IMR-90 (cell line): ENCODE results near the gene AJUBA.

Experiments
- BHLHE40 ChIP-seq: fragments of 150-350 bp; IDR thresholded peaks from 2 replicates; pipeline ENCODE4 v1.6.1; 2016; ENCODE audit warnings: mild to moderate bottlenecking, low read depth, low read length
- CEBPB ChIP-seq: IDR thresholded peaks from 2 replicates; pipeline ENCODE4 v1.6.1; 2012; ENCODE audit warnings: low read depth, low read length, improper control_type of control experiment
- FOS ChIP-seq: fragments of 150-350 bp; IDR thresholded peaks from 2 replicates; pipeline ENCODE4 v1.6.1; 2016; ENCODE audit warnings: low read depth, low read length
- MAFK ChIP-seq: IDR thresholded peaks from 2 replicates; pipeline ENCODE4 v1.6.1; 2012; ENCODE audit warnings: low read depth, low read length, improper control_type of control experiment
- MAZ ChIP-seq: IDR thresholded peaks from 2 replicates; pipeline ENCODE4 v1.6.1; 2012; ENCODE audit warnings: low read depth, mild to moderate bottlenecking, low read length, improper control_type of control experiment, moderate library complexity, borderline replicate concordance
- MXI1 ChIP-seq: IDR thresholded peaks from 2 replicates; pipeline ENCODE4 v1.6.1; 2012; ENCODE audit warnings: low read depth, mild to moderate bottlenecking, low read length, moderate library complexity, borderline replicate concordance
- NFE2L2 ChIP-seq: fragments of 150-350 bp; IDR thresholded peaks from 2 replicates; pipeline ENCODE4 v1.6.1; 2016; ENCODE audit warnings: low read depth, mild to moderate bottlenecking, low read length
- POLR2A ChIP-seq: IDR thresholded peaks from 2 replicates; pipeline ENCODE4 v1.6.1; 2012; ENCODE audit warnings: mild to moderate bottlenecking, low read depth, low read length
- RAD21 ChIP-seq: IDR thresholded peaks from 2 replicates; pipeline ENCODE4 v1.6.1; 2012; ENCODE audit warnings: low read length, improper control_type of control experiment
- RCOR1 ChIP-seq: IDR thresholded peaks from 2 replicates; pipeline ENCODE4 v1.6.1; 2012; ENCODE audit warnings: mild to moderate bottlenecking, low read length, improper control_type of control experiment; ENCODE audit not compliant: insufficient replicate concordance
- SMC3 ChIP-seq: fragments of 150-350 bp; IDR thresholded peaks from 2 replicates; pipeline ENCODE4 v1.6.1; 2016; ENCODE audit warnings: low read depth, mild to moderate bottlenecking, antibody characterized with exemption, low read length, moderate library complexity
- TF ChIP-seq, protein P1 (sequence below): conservative IDR thresholded peaks from 2 replicates; pipeline ENCODE4 v1.5.1; 2012; ENCODE audit warnings: mild to moderate bottlenecking, low read depth, low read length, improper control_type of control experiment
- TF ChIP-seq, protein P2 (sequence below): fragments of 150-350 bp; IDR thresholded peaks from 2 replicates; pipeline ENCODE4 v1.6.1; 2016; ENCODE audit warnings: low read depth, mild to moderate bottlenecking, low read length, moderate library complexity, borderline replicate concordance
- TF ChIP-seq, protein P3 (sequence below): fragments of 150-350 bp; IDR thresholded peaks from 2 replicates; pipeline ENCODE4 v1.6.1; 2017; ENCODE audit warnings: mild to moderate bottlenecking, antibody characterized with exemption, low read length, low read depth

DNA sequence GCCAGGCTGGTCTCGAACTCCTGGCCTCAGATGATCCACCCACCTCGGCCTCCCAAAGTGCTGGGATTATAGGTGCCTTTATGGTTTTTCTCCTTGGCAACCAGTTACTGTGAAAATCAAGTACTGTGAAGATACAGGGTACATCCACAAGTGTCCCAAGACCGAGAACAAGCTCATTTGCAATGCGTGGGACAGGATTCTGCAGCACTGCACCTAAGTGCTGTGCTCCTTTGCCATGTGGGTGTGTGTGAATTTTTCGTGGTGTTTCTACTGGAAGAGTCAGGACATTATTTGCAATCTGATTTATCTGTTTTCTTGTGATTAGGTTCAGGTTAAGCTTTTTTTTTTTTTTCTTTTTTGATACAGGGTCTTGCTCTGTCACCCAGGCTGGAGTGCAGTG is 34.7 kb upstream of the AJUBA start:
- TF ChIP-seq, protein P1, sequence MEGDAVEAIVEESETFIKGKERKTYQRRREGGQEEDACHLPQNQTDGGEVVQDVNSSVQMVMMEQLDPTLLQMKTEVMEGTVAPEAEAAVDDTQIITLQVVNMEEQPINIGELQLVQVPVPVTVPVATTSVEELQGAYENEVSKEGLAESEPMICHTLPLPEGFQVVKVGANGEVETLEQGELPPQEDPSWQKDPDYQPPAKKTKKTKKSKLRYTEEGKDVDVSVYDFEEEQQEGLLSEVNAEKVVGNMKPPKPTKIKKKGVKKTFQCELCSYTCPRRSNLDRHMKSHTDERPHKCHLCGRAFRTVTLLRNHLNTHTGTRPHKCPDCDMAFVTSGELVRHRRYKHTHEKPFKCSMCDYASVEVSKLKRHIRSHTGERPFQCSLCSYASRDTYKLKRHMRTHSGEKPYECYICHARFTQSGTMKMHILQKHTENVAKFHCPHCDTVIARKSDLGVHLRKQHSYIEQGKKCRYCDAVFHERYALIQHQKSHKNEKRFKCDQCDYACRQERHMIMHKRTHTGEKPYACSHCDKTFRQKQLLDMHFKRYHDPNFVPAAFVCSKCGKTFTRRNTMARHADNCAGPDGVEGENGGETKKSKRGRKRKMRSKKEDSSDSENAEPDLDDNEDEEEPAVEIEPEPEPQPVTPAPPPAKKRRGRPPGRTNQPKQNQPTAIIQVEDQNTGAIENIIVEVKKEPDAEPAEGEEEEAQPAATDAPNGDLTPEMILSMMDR = no peak
- TF ChIP-seq, protein P2, sequence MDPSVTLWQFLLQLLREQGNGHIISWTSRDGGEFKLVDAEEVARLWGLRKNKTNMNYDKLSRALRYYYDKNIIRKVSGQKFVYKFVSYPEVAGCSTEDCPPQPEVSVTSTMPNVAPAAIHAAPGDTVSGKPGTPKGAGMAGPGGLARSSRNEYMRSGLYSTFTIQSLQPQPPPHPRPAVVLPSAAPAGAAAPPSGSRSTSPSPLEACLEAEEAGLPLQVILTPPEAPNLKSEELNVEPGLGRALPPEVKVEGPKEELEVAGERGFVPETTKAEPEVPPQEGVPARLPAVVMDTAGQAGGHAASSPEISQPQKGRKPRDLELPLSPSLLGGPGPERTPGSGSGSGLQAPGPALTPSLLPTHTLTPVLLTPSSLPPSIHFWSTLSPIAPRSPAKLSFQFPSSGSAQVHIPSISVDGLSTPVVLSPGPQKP = no peak
- TF ChIP-seq MXI1 = no peak
- no peak for TF ChIP-seq MAFK
- no peak for TF ChIP-seq RCOR1
- TF ChIP-seq FOS = no peak
- no peak for TF ChIP-seq RAD21
- no peak for TF ChIP-seq POLR2A
- no peak for TF ChIP-seq NFE2L2
- TF ChIP-seq BHLHE40 = no peak
- TF ChIP-seq, protein P3, sequence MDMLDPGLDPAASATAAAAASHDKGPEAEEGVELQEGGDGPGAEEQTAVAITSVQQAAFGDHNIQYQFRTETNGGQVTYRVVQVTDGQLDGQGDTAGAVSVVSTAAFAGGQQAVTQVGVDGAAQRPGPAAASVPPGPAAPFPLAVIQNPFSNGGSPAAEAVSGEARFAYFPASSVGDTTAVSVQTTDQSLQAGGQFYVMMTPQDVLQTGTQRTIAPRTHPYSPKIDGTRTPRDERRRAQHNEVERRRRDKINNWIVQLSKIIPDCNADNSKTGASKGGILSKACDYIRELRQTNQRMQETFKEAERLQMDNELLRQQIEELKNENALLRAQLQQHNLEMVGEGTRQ = no peak
- TF ChIP-seq CEBPB = no peak
- TF ChIP-seq SMC3 = no peak
- no peak for TF ChIP-seq MAZ
